8988T (cell line): Measurements from ENCODE around the gene CLCNKA.
"Not testable (repeated sequence)": the region's sequence is repeated elsewhere in the genome, so short reads cannot be mapped to it uniquely, and the experiment has no call there.

ENCODE experiments used
- DNase-seq: peaks from one replicate; pipeline ENCODE4 v3.0.0; 2011

CLCNKA gene

GRCh38 chr1:16021681-16022080 lies at the start of gene CLCNKA:
Gene CLCNKA (plus strand): TSS chr1:16022036. CDS start chr1:16022620, 584 bp downstream.
- DNase-seq = no peak

DNA sequence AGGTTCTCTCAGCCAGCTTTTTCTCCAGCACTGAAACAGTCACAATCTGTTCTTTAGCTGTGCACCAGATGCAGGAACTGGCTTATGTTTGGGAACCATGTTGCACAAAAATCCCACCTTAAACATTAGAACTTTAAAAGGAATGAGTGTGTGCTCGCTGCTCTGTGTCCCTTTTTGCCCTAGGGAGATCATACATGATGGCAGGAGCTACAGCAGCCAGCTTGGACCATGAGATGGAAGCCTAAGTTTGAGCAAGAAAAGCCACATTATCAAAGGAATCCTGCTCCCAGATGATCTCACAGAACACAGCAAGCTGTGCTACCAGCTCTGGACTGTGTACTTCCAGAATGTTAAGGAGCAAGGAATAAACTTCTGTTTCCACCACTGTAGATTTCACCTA lies 49.4 kb upstream of the CLCNKA start:
- no peak for DNase-seq

DNA sequence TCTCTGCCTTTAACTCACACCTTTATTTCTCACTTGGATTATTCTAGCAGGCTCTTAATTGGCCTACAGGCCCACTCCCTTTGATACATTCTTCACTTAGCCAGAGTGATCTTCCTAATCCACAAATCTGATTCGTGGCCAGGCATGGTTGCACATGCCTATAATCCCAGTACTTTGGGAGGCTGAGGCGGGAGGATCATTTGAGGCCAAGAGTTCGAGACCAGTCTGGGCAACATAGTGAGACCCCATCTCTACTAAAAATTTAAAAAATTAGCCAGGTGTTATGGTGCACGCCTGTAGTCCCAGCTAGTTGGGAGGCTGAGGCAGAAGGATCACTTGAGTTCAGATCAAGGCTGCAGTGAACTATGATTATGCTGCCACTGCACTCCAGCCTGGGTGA lies 48.1 kb upstream of the CLCNKA start:
- no peak for DNase-seq

DNA sequence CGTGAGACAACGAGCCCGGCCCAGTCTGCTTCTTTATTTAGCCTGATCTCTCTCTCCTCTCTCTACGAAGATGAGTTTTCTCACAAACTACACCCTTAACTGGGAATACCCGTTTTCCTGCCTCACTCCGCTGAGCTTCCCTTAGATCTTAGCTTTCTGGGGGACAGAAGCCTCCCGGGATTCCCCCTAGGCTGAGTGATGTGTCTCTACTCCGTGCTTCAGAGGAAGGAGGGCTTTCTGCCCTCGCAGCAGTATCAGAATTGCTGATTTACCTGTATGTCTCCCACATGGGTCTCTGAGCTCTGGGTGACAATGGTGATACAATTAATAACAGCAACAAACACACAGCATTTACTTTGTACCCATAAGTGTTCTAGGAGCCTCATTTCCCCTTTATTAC lies 47.0 kb upstream of the CLCNKA start:
- DNase-seq = no peak

DNA sequence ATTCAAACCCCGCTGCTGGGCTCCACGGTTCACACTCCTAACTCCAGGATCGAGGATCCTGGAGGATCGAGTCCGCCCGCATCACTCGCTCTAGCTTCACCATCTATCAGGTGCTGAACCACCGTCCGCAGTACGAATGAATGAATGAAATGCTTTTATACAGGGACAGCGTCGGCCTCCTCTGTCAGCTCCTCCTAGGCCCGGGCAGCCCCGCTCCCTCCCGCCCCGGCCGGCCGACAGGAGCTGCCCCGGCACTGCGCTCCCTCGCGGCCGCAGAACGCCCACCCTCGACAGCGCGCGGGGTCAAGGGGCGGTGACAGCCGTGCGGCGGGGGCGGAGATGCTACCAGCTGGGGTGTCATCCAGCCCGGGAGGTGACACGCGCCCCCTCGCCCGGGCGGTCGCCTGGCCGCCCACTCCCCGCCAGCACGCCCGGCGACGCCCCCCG lies 46.5 kb upstream of the CLCNKA start:
- DNase-seq = peak; percentile 48

GRCh38 chr1:15975805-15976680 lies 45.8 kb upstream of the CLCNKA start, which contains the start of gene ZBTB17:
Gene ZBTB17 (minus strand): TSS chr1:15976101. CDS start chr1:15948495, 27,606 bp downstream.
- DNase-seq = peak; percentile 70

- not testable (repeated sequence) for DNase-seq
These were observed 43.9 kb upstream of the CLCNKA start for GRCh38 chr1:15977947-15978346.

DNA sequence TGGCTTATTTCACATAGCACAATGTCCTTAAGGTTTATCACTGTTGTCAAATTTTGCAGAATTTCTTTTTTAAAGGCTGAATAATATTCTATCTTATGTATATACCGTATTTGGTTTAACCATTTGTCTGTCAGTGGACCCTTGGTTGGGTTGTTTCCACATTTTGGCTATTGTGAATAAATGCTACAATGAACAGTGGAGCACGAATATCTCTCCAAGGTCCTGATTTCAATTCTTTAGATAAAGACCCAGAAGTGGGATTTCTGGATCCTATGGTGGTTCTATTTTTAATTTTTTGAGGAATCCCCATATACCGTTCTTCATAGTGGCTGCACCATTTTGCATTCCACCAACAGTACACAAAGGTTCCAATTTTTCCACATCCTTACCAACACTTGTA lies 40.2 kb upstream of the CLCNKA start:
- no peak for DNase-seq

GRCh38 chr1:15983275-15983674 lies 38.6 kb upstream of the CLCNKA start:
- DNase-seq = no peak

DNA sequence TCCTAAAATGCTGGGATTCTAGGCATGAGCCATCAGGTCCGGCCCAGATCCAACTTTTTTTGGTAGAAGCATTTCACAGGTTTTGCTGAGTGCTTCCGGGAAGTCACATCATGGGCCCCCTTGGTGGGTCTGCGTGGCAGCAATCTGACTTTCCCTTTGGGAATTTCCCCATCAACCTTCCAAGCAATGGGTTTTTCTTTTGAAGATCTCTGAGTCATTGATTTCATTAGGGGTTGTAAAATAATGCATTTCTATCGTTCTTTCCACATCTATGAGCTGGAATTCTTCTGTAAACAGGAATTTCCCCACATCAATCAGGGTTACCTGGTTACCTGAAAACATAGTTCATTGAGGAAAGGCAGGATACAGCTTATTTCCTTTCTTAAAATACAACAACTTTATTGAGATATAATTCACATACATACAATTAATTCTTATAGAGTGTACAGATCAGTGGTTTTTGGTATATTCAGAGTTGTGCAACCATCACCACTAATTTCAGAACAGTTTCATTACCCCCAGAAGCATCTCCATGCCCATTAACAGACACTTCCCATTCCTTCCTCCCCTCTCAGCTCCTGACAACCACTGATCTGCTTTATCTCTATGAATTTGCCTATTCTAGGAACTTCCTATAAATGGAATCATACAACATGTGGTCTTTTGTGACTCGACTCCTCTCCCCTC lies 36.1 kb upstream of the CLCNKA start:
- no peak for DNase-seq

GRCh38 chr1:15988856-15989736 lies 32.7 kb upstream of the CLCNKA start:
- no peak for DNase-seq

GRCh38 chr1:15989776-15990175 lies 32.1 kb upstream of the CLCNKA start:
- DNase-seq = no peak

GRCh38 chr1:15991427-15992186 lies 30.2 kb upstream of the CLCNKA start:
- no peak for DNase-seq

- no peak for DNase-seq
These were observed 29.7 kb upstream of the CLCNKA start for GRCh38 chr1:15992187-15992553.

- DNase-seq = no peak
These were observed 29.0 kb upstream of the CLCNKA start for GRCh38 chr1:15992582-15993500.

- no peak for DNase-seq
These were observed 28.2 kb upstream of the CLCNKA start for GRCh38 chr1:15993666-15994065.

GRCh38 chr1:15994081-15994480 lies 27.8 kb upstream of the CLCNKA start:
- no peak for DNase-seq

GRCh38 chr1:15994590-15995351 lies 27.1 kb upstream of the CLCNKA start:
- no peak for DNase-seq

DNA sequence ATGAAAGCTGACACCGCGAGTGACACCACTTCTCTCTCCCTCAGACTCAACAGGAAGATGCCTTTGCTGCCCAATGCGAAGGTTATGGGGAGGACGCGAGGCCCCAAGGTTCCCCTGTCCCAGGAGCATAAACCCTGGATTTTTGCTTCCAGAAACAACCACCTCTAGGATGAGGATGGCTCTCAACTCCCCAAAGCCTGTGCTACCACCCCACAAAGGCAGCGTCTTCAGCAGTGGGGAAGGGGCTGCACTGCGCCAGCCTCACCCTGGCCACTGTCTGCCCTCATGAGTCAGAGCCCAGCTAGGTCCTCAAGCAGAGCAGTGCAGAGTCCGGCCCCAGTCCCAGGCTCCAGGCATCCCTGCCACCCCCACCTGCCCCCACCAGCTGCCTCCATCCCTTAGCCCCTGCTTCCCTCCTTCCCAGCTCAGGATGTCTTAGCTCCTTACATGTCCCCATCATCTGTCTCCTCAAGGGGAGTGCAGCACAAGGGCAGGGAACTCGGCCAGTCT lies 24.7 kb upstream of the CLCNKA start:
- no peak for DNase-seq

DNA sequence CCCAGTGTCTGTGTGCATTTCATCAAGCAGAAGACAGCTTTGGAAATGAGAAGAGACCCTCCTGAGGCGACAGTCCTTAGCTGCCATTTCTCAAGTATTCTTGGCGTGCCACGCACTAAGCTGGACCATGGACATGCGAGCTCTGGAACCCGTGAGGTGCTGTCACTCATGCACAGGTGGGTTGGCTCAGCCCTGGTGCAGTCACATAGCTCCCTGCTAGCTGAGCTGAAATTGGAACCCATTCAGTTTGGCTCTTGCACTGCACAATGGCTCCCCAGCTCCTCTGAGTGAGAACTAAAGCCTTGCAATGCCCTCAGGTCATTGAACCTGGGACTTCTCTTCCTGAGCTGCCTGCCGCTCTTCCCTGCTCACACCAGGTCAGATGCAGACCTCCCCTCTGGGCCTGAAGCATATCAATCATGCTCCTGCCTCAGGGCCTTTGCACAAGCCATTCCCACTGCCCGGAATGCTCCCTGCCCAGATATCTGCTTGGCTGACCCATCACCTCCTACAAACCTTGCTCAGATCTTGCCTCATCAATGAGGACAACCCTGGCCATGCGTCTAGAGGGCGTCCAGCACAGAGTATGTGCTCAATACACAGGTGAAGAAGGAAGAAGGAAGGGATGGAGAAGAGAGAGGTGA lies 24.1 kb upstream of the CLCNKA start:
- DNase-seq = no peak
